K562 (cell line): ENCODE measurements around the gene FKBP11. TPM values are rescaled to one million over a fixed set of nuclear protein-coding genes. Genes with fewer than 3 reads are reported as not detected.

ENCODE experiments used
- ATAC-seq: fragments of 200-7000 bp; cut with Tn5 transposase; 3 replicates; pipeline ENCODE4 v1.9.1; 2020; ENCODE audit warnings: moderate library complexity
- BruUV-seq: library from RNA; stranded (reverse); fragments of 400-500 nt; replicated peaks from 2 replicates; lab custom pipeline; 2021; lab: Mats Ljungman, UMichigan
- CTCF ChIA-PET: fragments of 300-600 bp; formaldehyde crosslinking; extraction: SDS; loops from one replicate; lab custom pipeline; 2021; ENCODE audit warnings: low intra/inter-chr PET ratio; lab: Yijun Ruan, JAX
- POLR2A ChIA-PET: fragments of 300-600, 350-650 bp; sonication (Branson Sonifier 250); formaldehyde crosslinking; extraction: SDS; loops from one replicate; lab custom pipeline; 2021; ENCODE audit warnings: antibody characterized with exemption, inconsistent platforms; lab: Yijun Ruan, JAX
- DNase-seq, 4 experiments: peaks; one replicate each; pipeline versions ENCODE4 v3.0.0 to v3.0.0-alpha.2; 2011 to 2018; ENCODE audit warnings: low spot score in 3 of 4, mixed read lengths in 3 of 4; ENCODE audit errors: extremely low read depth in 1 of 4
- FAIRE-seq: peaks from 2 replicates; lab custom pipeline; 2011; peaks lifted over from hg19 to GRCh38; lab: Jason Lieb, UNC
- H2AFZ ChIP-seq: 2 replicates; pipeline ENCODE4 v1.6.0; 2011; ENCODE audit warnings: low read depth, low read length, control low read depth, inconsistent platforms
- H3K27ac ChIP-seq: fragments of 200-600 bp; 3 replicates; pipeline ENCODE4 v1.8.0; 2011; ENCODE audit warnings: low read depth, mild to moderate bottlenecking, control low read depth, inconsistent platforms, low read length, moderate library complexity, mixed read lengths; ENCODE audit errors: extremely low read depth
- H3K27me3 ChIP-seq, 2 experiments: fragments of 300-600 bp in 1 of 2; 2 replicates in 1 of 2; 3 replicates in 1 of 2; pipeline versions ENCODE4 v1.6.0 to v1.8.0; 2011; ENCODE audit warnings: inconsistent platforms in 2 of 2, low read length in 2 of 2, mild to moderate bottlenecking in 1 of 2, mixed read lengths in 1 of 2, moderate library complexity in 1 of 2; ENCODE audit not compliant: control insufficient read depth in 2 of 2, insufficient read depth in 2 of 2
- H3K36me3 ChIP-seq: fragments of 300-600 bp; 3 replicates; pipeline ENCODE4 v1.8.0; 2011; ENCODE audit warnings: mild to moderate bottlenecking, low read length, inconsistent platforms; ENCODE audit not compliant: control insufficient read depth, insufficient read depth
- H3K4me1 ChIP-seq, 2 experiments: fragments of 200-600 bp in 1 of 2; replicated peaks in 1 of 2; 2 replicates in 1 of 2; 3 replicates in 1 of 2; pipeline versions ENCODE4 v1.5.1 to v1.8.0; 2011; ENCODE audit warnings: inconsistent platforms in 2 of 2, low read length in 2 of 2, mild to moderate bottlenecking in 1 of 2, mixed read lengths in 1 of 2, moderate library complexity in 1 of 2; ENCODE audit not compliant: control insufficient read depth in 2 of 2, insufficient read depth in 2 of 2
- H3K4me2 ChIP-seq: 2 replicates; pipeline ENCODE4 v1.6.1; 2011; ENCODE audit warnings: low read length, control low read depth, inconsistent platforms, mixed read lengths; ENCODE audit not compliant: insufficient read depth
- H3K4me3 ChIP-seq: fragments of 200-600 bp; sonication (generic), shearing (Covaris generic); 2 replicates; pipeline ENCODE4 v1.5.1; 2016; ENCODE audit warnings: control low read depth, inconsistent platforms
- H3K79me2 ChIP-seq: fragments of 200-600 bp; 3 replicates; pipeline ENCODE4 v1.8.0; 2011; ENCODE audit warnings: low read length, inconsistent platforms; ENCODE audit not compliant: control insufficient read depth, insufficient read depth
- H3K9ac ChIP-seq, 2 experiments: 2 replicates each; pipeline versions ENCODE4 v1.6.0 to v1.6.1; 2011; ENCODE audit warnings: low read depth in 2 of 2, low read length in 2 of 2, control low read depth in 1 of 2, inconsistent platforms in 1 of 2, mild to moderate bottlenecking in 1 of 2, mixed read lengths in 1 of 2; ENCODE audit not compliant: insufficient read depth in 1 of 2
- H3K9me1 ChIP-seq: one replicate; pipeline ENCODE4 v1.6.0; 2011; ENCODE audit warnings: inconsistent platforms, mild to moderate bottlenecking, low read length, moderate library complexity; ENCODE audit not compliant: control insufficient read depth, insufficient read depth
- H3K9me3 ChIP-seq: replicated peaks from 2 replicates; pipeline ENCODE4 v1.5.1; 2011; ENCODE audit warnings: low read depth, low read length, inconsistent platforms; ENCODE audit not compliant: control insufficient read depth, insufficient read depth
- H4K20me1 ChIP-seq: replicated peaks from 2 replicates; pipeline ENCODE4 v1.6.1; 2011; ENCODE audit warnings: low read length, inconsistent platforms, mixed read lengths; ENCODE audit not compliant: control insufficient read depth, insufficient read depth
- CTCF ChIP-seq, 3 experiments: IDR thresholded peaks in 2 of 3; conservative IDR thresholded peaks in 1 of 3; 2 replicates each; pipeline ENCODE4 v1.5.1; 2011 to 2012; ENCODE audit warnings: low read length in 3 of 3, mild to moderate bottlenecking in 3 of 3, control low read depth in 2 of 3, improper control_type of control experiment in 1 of 3, inconsistent platforms in 1 of 3, low read depth in 1 of 3, mixed read lengths in 1 of 3, moderate library complexity in 1 of 3; ENCODE audit not compliant: insufficient read depth in 2 of 3
- E2F1 ChIP-seq: sonication (generic); formaldehyde crosslinking; IDR thresholded peaks from 2 replicates; pipeline ENCODE4 v1.8.1; 2023; ENCODE audit warnings: mild to moderate bottlenecking, missing genetic modification reagents, moderate library complexity
- WGBS: fragments of 100-300 bp; shearing (Covaris generic); methylation state at CpG from one replicate; pipeline ENCODE4 v1.1.6; 2016; ENCODE audit warnings: low coverage, mixed read lengths; ENCODE audit not compliant: insufficient coverage; ENCODE audit errors: missing lambda C conversion rate; 5-methylcytosine and 5-hydroxymethylcytosine counted together
- in situ Hi-C: fragments of 300-500 bp; cut with MboI; formaldehyde crosslinking; loops from 4 replicates; pipeline ENCODE4 v1.15.0; 2018; ENCODE audit warnings: inconsistent platforms, mixed read lengths
- intact Hi-C: fragments of 100-400 bp; cut with micrococcal nuclease; formaldehyde crosslinking; loops from 2 replicates; pipeline ENCODE4 v1.14.2; 2022
- polyA plus RNA-seq, 8 experiments: library from polyadenylated mRNA; depleted of rRNA in 4 of 8; stranded (reverse) in 5 of 8; unstranded in 3 of 8; fragments of >200 nt; fragmentation: Nextera tagmentation in 2 of 8; fragmentation: Illumina TruSeq in 1 of 8; extraction: Ambion mirVana in 2 of 8; extraction: Trizol in 1 of 8; gene quantifications; 2 replicates each; pipeline versions ENCODE4 v1.2.1 to v1.2.3, GENCODE V29; 2011 to 2014; ENCODE audit warnings: inconsistent platforms in 1 of 8, missing spikeins in 1 of 8
- total RNA-seq, 7 experiments: library from RNA; depleted of rRNA in 6 of 7; stranded (reverse); fragments of >200 nt in 6 of 7; fragmentation: Illumina TruSeq in 2 of 7; extraction: Trizol in 2 of 7; gene quantifications; 2 replicates each; pipeline versions ENCODE4 v1.2.1 to v1.2.3, GENCODE V29; 2011 to 2021; ENCODE audit warnings: low replicate concordance in 1 of 7

Gene FKBP11
- total and polyA plus RNA-seq, 9 of the 15 experiments (the other 6 are each of a cell fraction or from before 2014, with no cell fraction given) = 1.6 to 8.2 (median 5.8) TPM

GRCh38 chr12:48937170-48937569 lies 11.9 kb upstream of the FKBP11 start:
- POLR2A ChIA-PET = no interaction called here
- CTCF ChIA-PET = interaction anchor here (1.1 to 3.3 kb wide), 2 partner anchors 58 to 83 kb away, joined by 3 to 29 read pairs; no protein-coding TSS in a partner anchor
- Histone ChIP-seq H4K20me1 (peaks cover 14% of the 10 kb centered on the region; the same call in 1 of the 2 replicates), H3K9ac (no peak overlapping the region), H3K79me2 (peaks cover 3% of the 10 kb centered on the region; the same call in 1 of the 3 replicates), H2AFZ (no peak overlapping the region), H3K36me3 (peaks cover 93% of the 10 kb centered on the region), H3K9me3 (no peaks in the 10 kb centered on the region), H3K4me3 (no peak overlapping the region), H3K4me2 (no peak overlapping the region), H3K27me3 (no peaks in the 10 kb centered on the region), H3K4me1 (no peaks in the 10 kb centered on the region; a peak in 1 of 5 replicates), H3K27ac (no peak overlapping the region), H3K9me1 (peaks cover 4% of the 10 kb centered on the region)
- intact Hi-C loops = loop anchor here (2.0 kb wide), 1 partner anchor 58 kb away; no protein-coding TSS in a partner anchor
- DNase-seq = peak in 2 of 4 experiments; percentile 21 to 26
- in situ Hi-C loops = no loop called here
- peak; percentile 60 for FAIRE-seq
- 76% methylated on average over 6 of the region's 6 CpGs for WGBS
- TF ChIP-seq CTCF (IDR thresholded peaks at IDR 0.05 in 2 of 3, conservative IDR thresholded peaks at IDR 0.05 in 1 of 3; ENCODE audit: insufficient read depth in 2 of 3, low read depth in 1 of 3, low read length in 3 of 3) (peak; percentile 41 to 46 (median 45)), E2F1 (CRISPR knock-in tag) (no peak)
- TF ChIP-seq, all 486 proteins: peak for 1
- ATAC-seq = peak; percentile 78
- BruUV-seq = no TSS peak
